ENCODE data around the gene SERPINA10.

DNA sequence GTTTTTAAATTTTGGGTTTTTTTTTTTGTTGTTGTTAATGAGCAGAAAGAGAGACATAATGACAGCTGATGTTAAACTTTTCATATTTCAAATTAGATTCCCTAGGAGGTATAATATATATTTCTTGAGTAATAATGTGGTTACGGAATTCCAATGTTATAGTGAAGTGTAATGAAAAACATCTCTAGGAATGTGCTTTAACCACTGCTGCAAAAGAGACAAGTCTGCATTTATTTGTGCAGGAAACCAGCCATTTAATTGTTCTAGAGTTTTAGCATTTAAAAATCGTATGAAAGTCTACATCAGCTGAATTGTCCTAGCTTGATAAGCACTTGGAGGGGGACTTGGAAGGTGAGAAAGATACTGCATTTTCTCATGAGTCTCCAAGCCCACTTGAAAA is 14.3 kb downstream of the SERPINA10 start:
- TF ChIP-seq CTCF (IDR thresholded peaks at IDR 0.05) (no peak), EP300 (IDR thresholded peaks at IDR 0.05) (no peak)

All from tibial nerve (tissue), 4 donors.